K562 (cell line): ENCODE results near the gene CBX8. TPM values are rescaled to one million over a fixed set of nuclear protein-coding genes. Genes with fewer than 3 reads are reported as not detected.

Experiments used
- SMAD1 ChIP-seq: fragments of 150-350 bp; IDR thresholded peaks from 2 replicates; pipeline ENCODE4 v1.6.1; 2014; ENCODE audit warnings: low read length, low read depth; ENCODE audit not compliant: partially characterized antibody
- SP1 ChIP-seq: sonication (generic); formaldehyde crosslinking; IDR thresholded peaks from 2 replicates; pipeline ENCODE4 v1.8.1; 2022; ENCODE audit warnings: mild to moderate bottlenecking, missing genetic modification reagents
- ZFP30 ChIP-seq: fragments of 250-450 bp; sonication (Bioruptor Pico); IDR thresholded peaks from 2 replicates; pipeline ENCODE4 v1.8.0; 2022; ENCODE audit warnings: moderate library complexity, mild to moderate bottlenecking, inconsistent platforms, borderline replicate concordance
- ZNF24 ChIP-seq: fragments of 450-650 bp; IDR thresholded peaks from 2 replicates; pipeline ENCODE4 v1.6.1; 2016
- ZNF780A ChIP-seq: fragments of 250-450 bp; sonication (Bioruptor Pico); IDR thresholded peaks from 2 replicates; pipeline ENCODE4 v1.5.0; 2021; ENCODE audit warnings: mild to moderate bottlenecking
- polyA plus RNA-seq, 8 experiments: library from polyadenylated mRNA; depleted of rRNA in 4 of 8; stranded (reverse) in 5 of 8; unstranded in 3 of 8; fragments of >200 nt; fragmentation: Nextera tagmentation in 2 of 8; fragmentation: Illumina TruSeq in 1 of 8; extraction: Ambion mirVana in 2 of 8; extraction: Trizol in 1 of 8; gene quantifications; 2 replicates each; pipeline versions ENCODE4 v1.2.1 to v1.2.3, GENCODE V29; 2011 to 2014; ENCODE audit warnings: inconsistent platforms in 1 of 8, missing spikeins in 1 of 8
- total RNA-seq, 7 experiments: library from RNA; depleted of rRNA in 6 of 7; stranded (reverse); fragments of >200 nt in 6 of 7; fragmentation: Illumina TruSeq in 2 of 7; extraction: Trizol in 2 of 7; gene quantifications; 2 replicates each; pipeline versions ENCODE4 v1.2.1 to v1.2.3, GENCODE V29; 2011 to 2021; ENCODE audit warnings: low replicate concordance in 1 of 7
- TF ChIP-seq, protein P1 (sequence below): fragments of 200-600 bp; sonication (generic); IDR thresholded peaks from one replicate; pipeline ENCODE4 v1.6.1; 2012; ENCODE audit warnings: mild to moderate bottlenecking, low read depth, low read length, inconsistent platforms
- TF ChIP-seq, protein P2 (sequence below): fragments of 250-450 bp; sonication (Bioruptor Pico); IDR thresholded peaks from 2 replicates; pipeline ENCODE4 v1.8.0; 2021; ENCODE audit warnings: moderate library complexity, mild to moderate bottlenecking, inconsistent platforms

Gene CBX8
- total and polyA plus RNA-seq, 9 of the 15 experiments (the other 6 are each of a cell fraction or from before 2014, with no cell fraction given): 0.08 to 11.9 (median 2.6) TPM

DNA sequence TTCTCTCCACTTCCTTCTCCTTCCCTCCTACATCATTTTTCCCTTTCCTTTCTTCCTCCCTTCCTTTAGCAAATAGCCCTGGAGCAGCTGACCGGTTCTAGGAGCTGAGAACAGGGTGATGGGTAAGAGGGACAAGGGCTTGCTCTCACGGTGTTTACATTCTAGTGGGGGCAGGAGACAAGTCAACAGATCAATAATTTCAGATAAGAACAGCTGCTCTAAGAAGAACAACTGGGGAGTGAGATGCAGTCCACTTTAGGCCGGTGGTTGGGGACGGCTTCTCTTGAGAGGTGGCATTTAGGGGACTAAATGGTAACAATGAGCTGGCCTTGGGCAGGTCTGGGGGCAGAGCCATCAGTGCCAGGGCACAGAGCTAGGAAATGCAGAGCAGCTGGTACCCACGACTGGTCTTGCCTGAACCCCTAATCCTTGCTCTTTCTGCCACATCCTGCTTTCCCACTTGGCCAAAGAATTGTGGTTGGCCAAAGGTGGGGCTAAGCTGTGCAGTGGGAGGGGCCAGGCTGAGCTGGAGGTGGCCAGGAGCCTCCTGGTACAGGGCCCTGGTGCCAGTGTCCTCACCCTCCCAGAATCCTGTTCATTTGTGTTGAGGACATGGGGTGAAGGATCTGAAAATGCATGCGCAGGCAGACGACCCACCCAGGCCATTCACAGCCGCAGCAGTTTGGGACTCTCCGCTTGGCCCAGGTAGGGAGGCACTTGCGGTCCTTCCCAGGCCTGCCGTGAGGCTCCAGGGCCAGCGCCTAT, 24.6 kb upstream of the CBX8 start (continued):
- TF ChIP-seq, protein P1, sequence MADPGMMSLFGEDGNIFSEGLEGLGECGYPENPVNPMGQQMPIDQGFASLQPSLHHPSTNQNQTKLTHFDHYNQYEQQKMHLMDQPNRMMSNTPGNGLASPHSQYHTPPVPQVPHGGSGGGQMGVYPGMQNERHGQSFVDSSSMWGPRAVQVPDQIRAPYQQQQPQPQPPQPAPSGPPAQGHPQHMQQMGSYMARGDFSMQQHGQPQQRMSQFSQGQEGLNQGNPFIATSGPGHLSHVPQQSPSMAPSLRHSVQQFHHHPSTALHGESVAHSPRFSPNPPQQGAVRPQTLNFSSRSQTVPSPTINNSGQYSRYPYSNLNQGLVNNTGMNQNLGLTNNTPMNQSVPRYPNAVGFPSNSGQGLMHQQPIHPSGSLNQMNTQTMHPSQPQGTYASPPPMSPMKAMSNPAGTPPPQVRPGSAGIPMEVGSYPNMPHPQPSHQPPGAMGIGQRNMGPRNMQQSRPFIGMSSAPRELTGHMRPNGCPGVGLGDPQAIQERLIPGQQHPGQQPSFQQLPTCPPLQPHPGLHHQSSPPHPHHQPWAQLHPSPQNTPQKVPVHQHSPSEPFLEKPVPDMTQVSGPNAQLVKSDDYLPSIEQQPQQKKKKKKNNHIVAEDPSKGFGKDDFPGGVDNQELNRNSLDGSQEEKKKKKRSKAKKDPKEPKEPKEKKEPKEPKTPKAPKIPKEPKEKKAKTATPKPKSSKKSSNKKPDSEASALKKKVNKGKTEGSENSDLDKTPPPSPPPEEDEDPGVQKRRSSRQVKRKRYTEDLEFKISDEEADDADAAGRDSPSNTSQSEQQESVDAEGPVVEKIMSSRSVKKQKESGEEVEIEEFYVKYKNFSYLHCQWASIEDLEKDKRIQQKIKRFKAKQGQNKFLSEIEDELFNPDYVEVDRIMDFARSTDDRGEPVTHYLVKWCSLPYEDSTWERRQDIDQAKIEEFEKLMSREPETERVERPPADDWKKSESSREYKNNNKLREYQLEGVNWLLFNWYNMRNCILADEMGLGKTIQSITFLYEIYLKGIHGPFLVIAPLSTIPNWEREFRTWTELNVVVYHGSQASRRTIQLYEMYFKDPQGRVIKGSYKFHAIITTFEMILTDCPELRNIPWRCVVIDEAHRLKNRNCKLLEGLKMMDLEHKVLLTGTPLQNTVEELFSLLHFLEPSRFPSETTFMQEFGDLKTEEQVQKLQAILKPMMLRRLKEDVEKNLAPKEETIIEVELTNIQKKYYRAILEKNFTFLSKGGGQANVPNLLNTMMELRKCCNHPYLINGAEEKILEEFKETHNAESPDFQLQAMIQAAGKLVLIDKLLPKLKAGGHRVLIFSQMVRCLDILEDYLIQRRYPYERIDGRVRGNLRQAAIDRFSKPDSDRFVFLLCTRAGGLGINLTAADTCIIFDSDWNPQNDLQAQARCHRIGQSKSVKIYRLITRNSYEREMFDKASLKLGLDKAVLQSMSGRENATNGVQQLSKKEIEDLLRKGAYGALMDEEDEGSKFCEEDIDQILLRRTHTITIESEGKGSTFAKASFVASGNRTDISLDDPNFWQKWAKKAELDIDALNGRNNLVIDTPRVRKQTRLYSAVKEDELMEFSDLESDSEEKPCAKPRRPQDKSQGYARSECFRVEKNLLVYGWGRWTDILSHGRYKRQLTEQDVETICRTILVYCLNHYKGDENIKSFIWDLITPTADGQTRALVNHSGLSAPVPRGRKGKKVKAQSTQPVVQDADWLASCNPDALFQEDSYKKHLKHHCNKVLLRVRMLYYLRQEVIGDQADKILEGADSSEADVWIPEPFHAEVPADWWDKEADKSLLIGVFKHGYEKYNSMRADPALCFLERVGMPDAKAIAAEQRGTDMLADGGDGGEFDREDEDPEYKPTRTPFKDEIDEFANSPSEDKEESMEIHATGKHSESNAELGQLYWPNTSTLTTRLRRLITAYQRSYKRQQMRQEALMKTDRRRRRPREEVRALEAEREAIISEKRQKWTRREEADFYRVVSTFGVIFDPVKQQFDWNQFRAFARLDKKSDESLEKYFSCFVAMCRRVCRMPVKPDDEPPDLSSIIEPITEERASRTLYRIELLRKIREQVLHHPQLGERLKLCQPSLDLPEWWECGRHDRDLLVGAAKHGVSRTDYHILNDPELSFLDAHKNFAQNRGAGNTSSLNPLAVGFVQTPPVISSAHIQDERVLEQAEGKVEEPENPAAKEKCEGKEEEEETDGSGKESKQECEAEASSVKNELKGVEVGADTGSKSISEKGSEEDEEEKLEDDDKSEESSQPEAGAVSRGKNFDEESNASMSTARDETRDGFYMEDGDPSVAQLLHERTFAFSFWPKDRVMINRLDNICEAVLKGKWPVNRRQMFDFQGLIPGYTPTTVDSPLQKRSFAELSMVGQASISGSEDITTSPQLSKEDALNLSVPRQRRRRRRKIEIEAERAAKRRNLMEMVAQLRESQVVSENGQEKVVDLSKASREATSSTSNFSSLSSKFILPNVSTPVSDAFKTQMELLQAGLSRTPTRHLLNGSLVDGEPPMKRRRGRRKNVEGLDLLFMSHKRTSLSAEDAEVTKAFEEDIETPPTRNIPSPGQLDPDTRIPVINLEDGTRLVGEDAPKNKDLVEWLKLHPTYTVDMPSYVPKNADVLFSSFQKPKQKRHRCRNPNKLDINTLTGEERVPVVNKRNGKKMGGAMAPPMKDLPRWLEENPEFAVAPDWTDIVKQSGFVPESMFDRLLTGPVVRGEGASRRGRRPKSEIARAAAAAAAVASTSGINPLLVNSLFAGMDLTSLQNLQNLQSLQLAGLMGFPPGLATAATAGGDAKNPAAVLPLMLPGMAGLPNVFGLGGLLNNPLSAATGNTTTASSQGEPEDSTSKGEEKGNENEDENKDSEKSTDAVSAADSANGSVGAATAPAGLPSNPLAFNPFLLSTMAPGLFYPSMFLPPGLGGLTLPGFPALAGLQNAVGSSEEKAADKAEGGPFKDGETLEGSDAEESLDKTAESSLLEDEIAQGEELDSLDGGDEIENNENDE: no peak
- no peak for TF ChIP-seq ZNF780A (CRISPR knock-in tag)
- TF ChIP-seq, protein P2, sequence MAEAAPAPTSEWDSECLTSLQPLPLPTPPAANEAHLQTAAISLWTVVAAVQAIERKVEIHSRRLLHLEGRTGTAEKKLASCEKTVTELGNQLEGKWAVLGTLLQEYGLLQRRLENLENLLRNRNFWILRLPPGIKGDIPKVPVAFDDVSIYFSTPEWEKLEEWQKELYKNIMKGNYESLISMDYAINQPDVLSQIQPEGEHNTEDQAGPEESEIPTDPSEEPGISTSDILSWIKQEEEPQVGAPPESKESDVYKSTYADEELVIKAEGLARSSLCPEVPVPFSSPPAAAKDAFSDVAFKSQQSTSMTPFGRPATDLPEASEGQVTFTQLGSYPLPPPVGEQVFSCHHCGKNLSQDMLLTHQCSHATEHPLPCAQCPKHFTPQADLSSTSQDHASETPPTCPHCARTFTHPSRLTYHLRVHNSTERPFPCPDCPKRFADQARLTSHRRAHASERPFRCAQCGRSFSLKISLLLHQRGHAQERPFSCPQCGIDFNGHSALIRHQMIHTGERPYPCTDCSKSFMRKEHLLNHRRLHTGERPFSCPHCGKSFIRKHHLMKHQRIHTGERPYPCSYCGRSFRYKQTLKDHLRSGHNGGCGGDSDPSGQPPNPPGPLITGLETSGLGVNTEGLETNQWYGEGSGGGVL: no peak
- no peak for TF ChIP-seq ZFP30 (CRISPR knock-in tag)
- TF ChIP-seq SP1 (CRISPR knock-in tag): no peak
- no peak for TF ChIP-seq ZNF24
- no peak for TF ChIP-seq SMAD1
